ENCODE results near the gene AFDN. TPM values are rescaled to one million over a fixed set of nuclear protein-coding genes. Genes with fewer than 3 reads are reported as not detected.

The AFDN gene
- total RNA-seq, 6 donors from 2014 or later: 149 to 517 (median 265) TPM

DNA sequence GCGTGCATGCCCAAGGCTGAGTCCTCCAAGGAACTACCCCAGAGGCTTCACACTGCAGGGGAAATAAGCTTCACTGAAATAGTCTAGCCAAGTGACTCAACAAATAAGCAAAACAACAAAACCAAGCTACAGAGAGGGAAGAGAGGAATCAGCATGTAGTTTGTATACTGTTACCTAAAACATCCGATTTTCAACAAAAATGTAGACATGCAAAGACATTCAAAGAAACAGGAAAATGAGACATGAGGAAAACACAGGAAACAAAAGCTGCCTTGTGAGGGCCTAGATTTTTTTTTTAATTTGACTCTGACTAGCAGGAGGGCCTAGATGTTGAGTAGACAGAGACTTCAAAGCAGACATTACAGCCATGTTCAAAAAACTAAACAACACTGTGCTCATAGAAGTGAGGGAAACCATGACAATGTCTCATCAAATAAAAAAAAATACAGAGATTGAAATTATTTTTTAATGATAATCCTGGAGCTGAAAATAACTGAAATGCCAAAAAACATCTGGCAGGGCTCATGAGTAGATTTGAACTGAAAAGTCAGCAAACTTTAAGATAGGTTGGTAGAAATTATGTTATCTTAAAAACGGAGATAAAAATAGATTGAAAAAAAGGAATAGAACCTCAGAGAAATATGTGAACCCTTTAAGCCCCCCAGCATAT lies 154.3 kb downstream of the AFDN start:
- ATAC-seq (ENCODE audit: low FRiP score in 2 of 2) (no peak), DNase-seq (no peak)
- H3K4me3 ChIP-seq: no peak overlapping the region
- no peaks in the 10 kb centered on the region for H3K9me3 ChIP-seq
- H3K36me3 ChIP-seq: no peaks in the 10 kb centered on the region
- H3K27ac ChIP-seq: no peak overlapping the region
- no peaks in the 10 kb centered on the region for H3K4me1 ChIP-seq
- WGBS, 2 donors: 71 to 75% methylated on average over 3 of the region's 3 CpGs
- TF ChIP-seq POLR2A (IDR thresholded peaks at IDR 0.05): no peak
- TF ChIP-seq POLR2AphosphoS5 (IDR thresholded peaks at IDR 0.05): no peak
- TF ChIP-seq, protein P1, sequence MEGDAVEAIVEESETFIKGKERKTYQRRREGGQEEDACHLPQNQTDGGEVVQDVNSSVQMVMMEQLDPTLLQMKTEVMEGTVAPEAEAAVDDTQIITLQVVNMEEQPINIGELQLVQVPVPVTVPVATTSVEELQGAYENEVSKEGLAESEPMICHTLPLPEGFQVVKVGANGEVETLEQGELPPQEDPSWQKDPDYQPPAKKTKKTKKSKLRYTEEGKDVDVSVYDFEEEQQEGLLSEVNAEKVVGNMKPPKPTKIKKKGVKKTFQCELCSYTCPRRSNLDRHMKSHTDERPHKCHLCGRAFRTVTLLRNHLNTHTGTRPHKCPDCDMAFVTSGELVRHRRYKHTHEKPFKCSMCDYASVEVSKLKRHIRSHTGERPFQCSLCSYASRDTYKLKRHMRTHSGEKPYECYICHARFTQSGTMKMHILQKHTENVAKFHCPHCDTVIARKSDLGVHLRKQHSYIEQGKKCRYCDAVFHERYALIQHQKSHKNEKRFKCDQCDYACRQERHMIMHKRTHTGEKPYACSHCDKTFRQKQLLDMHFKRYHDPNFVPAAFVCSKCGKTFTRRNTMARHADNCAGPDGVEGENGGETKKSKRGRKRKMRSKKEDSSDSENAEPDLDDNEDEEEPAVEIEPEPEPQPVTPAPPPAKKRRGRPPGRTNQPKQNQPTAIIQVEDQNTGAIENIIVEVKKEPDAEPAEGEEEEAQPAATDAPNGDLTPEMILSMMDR (IDR thresholded peaks at IDR 0.05): no peak
- TF ChIP-seq EP300 (IDR thresholded peaks at IDR 0.05): no peak
- no peaks in the 10 kb centered on the region for H3K27me3 ChIP-seq

GRCh38 chr6:167981916-167982462 lies 155.3 kb downstream of the AFDN start:
- WGBS, 2 donors: 82 to 86% methylated on average over 7 of the region's 7 CpGs
- no peaks in the 10 kb centered on the region for H3K4me1 ChIP-seq

DNA sequence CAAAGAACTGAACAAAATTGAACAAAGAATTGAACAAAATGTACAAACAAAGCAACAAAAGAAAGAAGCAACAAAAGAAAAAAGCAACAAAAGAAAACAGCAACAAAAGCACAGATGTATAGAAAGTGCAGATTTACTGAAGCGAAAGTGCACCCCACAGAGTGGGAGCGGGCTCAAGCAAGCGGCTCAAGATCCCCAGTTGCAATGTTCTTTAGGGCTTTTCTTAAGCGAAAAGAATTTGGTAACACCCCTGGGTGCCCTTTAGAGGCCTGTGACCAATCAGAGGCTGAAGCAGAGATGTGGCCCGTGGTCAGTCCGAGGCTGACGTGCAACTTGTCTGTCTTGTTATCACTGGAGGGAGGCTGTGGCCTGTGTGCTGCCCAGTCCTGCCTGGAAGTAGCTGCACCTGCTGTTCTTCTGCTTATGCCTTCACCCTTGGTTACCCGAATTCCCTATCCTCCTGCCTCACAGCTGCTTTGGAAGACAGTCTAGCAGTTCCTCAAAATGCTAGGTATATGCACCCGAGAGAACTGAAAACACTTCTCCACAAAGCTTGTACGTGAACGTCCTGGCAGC lies 157.5 kb downstream of the AFDN start:
- Histone ChIP-seq H3K36me3 (no peaks in the 10 kb centered on the region), H3K4me1 (no peaks in the 10 kb centered on the region), H3K27ac (no peak overlapping the region), H3K9me3 (no peaks in the 10 kb centered on the region), H3K4me3 (no peak overlapping the region), H3K27me3 (no peaks in the 10 kb centered on the region)
- ATAC-seq (ENCODE audit: low FRiP score in 2 of 2) (no peak), DNase-seq (no peak)
- TF ChIP-seq EP300 (IDR thresholded peaks at IDR 0.05): no peak
- TF ChIP-seq POLR2AphosphoS5 (IDR thresholded peaks at IDR 0.05): no peak
- TF ChIP-seq POLR2A (IDR thresholded peaks at IDR 0.05): no peak
- TF ChIP-seq, protein P1 (IDR thresholded peaks at IDR 0.05): no peak
- WGBS, 2 donors: 92 to 93% methylated on average over 9 to 11 of the region's 11 CpGs

More at GRCh38 chr6:167981916-167982462, 155.3 kb downstream of the AFDN start:
- Histone ChIP-seq H3K27me3 (no peaks in the 10 kb centered on the region), H3K36me3 (no peaks in the 10 kb centered on the region), H3K4me3 (no peak overlapping the region), H3K9me3 (no peaks in the 10 kb centered on the region), H3K27ac (no peak overlapping the region)
- DNase-seq: no peak
- ATAC-seq (ENCODE audit: low FRiP score in 2 of 2): no peak
- TF ChIP-seq POLR2AphosphoS5 (IDR thresholded peaks at IDR 0.05) (no peak), EP300 (IDR thresholded peaks at IDR 0.05) (no peak), POLR2A (IDR thresholded peaks at IDR 0.05) (no peak)
- TF ChIP-seq, protein P1 (IDR thresholded peaks at IDR 0.05): no peak

GRCh38 chr6:167984876-167985604 lies 158.3 kb downstream of the AFDN start:
- TF ChIP-seq EP300 (IDR thresholded peaks at IDR 0.05) (no peak), POLR2A (IDR thresholded peaks at IDR 0.05) (no peak)
- TF ChIP-seq, protein P1 (IDR thresholded peaks at IDR 0.05): no peak
- Histone ChIP-seq H3K4me3 (no peak overlapping the region), H3K36me3 (no peaks in the 10 kb centered on the region), H3K4me1 (no peaks in the 10 kb centered on the region), H3K9me3 (no peaks in the 10 kb centered on the region), H3K27me3 (no peaks in the 10 kb centered on the region), H3K27ac (no peak overlapping the region)
- ATAC-seq (ENCODE audit: low FRiP score in 2 of 2) (no peak), DNase-seq (no peak)
- WGBS, 2 donors: 92 to 94% methylated on average over 13 of the region's 13 CpGs

All from upper lobe of left lung (tissue), 6 donors.